Smooth muscle cell of the brain vasculature (primary cell): ENCODE results near the gene RSPH6A.

Source experiments
- DNase-seq: peaks from one replicate; pipeline ENCODE4 v3.0.0-alpha.2; 2012; ENCODE audit warnings: low read depth, low spot score

Gene RSPH6A

GRCh38 chr19:45814851-45815480 is at the start of gene RSPH6A:
RSPH6A (minus strand) TSS chr19:45815308; CDS start chr19:45815176, 132 bp downstream.
- no peak for DNase-seq

- no peak for DNase-seq
Measured at GRCh38 chr19:45864629-45865082, 49.5 kb upstream of the RSPH6A start.

- DNase-seq = no peak
Measured at GRCh38 chr19:45863840-45864628, 48.9 kb upstream of the RSPH6A start, which contains the start of gene FOXA3. FOXA3 (plus strand) TSS chr19:45864326; CDS start chr19:45864457, 131 bp downstream.

GRCh38 chr19:45863335-45863839 is 48.3 kb upstream of the RSPH6A start:
- DNase-seq = no peak

GRCh38 chr19:45862564-45863334 is 47.6 kb upstream of the RSPH6A start, which contains the start of gene SYMPK:
SYMPK (minus strand) TSS chr19:45863147; CDS start chr19:45854495, 8,652 bp downstream.
- DNase-seq = peak; percentile 94

- no peak for DNase-seq
Measured at GRCh38 chr19:45862271-45862563, 47.1 kb upstream of the RSPH6A start.

- DNase-seq = no peak
Measured at GRCh38 chr19:45860359-45861259, 45.5 kb upstream of the RSPH6A start.

GRCh38 chr19:45854167-45854778 is 39.2 kb upstream of the RSPH6A start:
- no peak for DNase-seq

GRCh38 chr19:45852983-45853382 is 37.9 kb upstream of the RSPH6A start:
- DNase-seq = no peak

- DNase-seq = no peak
Measured at GRCh38 chr19:45852145-45852750, 37.1 kb upstream of the RSPH6A start.

- no peak for DNase-seq
Measured at GRCh38 chr19:45848922-45849321, 33.8 kb upstream of the RSPH6A start.

GRCh38 chr19:45847663-45848062 is 32.6 kb upstream of the RSPH6A start:
- no peak for DNase-seq

- DNase-seq = no peak
Measured at GRCh38 chr19:45842198-45842597, 27.1 kb upstream of the RSPH6A start.

- no peak for DNase-seq
Measured at GRCh38 chr19:45834970-45835369, 19.9 kb upstream of the RSPH6A start.

GRCh38 chr19:45828945-45829344 is 13.8 kb upstream of the RSPH6A start:
- DNase-seq = no peak

GRCh38 chr19:45828523-45828922 is 13.4 kb upstream of the RSPH6A start:
- no peak for DNase-seq

- DNase-seq = no peak
Measured at GRCh38 chr19:45827459-45828093, 12.5 kb upstream of the RSPH6A start.

GRCh38 chr19:45826934-45827333 is 11.8 kb upstream of the RSPH6A start:
- DNase-seq = no peak
